ENCODE measurements around the gene TLE6.
"Not testable (repeated sequence)": the region's sequence is repeated elsewhere in the genome, so short reads cannot be mapped to it uniquely, and the experiment has no call there.

TLE6 gene

DNA sequence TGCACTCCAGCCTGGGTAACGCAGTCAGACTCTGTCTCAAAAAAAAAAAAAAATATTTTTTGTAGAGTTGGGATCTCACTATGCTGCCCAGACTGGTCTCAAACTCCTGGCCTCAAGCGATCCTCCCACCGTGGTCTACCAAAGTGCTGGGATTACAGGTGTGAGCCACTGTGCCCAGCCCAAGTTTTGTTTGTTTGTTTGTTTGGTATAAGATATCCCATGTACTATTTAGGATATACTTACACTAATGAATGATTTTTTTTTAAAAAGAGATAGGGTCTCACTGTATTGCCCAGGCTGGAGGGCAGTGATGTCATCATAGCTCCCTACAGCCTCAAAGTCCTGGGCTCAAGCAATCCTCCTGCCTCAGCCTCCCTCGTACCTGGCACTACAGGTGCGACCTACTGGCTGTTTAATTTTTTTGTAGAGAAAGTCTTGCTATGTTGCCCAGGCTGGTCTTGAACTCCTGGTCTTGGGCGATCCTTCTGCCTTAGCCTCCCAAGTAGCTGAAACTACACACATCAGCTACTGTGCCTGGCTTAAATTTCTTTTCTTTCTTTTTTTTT, 24.0 kb downstream of the TLE6 start:
- no peak for TF ChIP-seq GATA1 (IDR thresholded peaks at IDR 0.05; ENCODE audit: low read depth, low read length)
- no peak for DNase-seq

DNA sequence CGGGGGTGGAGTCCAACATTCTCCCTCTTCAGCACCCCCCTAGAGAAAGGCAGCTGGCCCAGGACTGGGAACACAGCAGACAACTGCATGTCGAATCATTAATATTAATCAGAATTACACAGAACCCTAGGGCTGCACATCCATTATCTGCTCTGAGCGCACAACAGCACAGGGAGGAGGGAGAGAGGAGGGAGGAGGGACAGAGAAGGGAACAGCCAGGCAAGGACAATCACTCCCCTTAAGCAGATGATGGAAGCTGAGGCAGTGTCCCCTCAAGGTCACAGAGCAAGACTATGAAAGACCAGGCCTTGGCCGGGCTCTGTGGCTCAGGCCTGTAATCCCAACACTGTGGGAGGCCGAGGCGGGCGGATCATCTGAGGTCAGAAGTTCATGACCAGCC, 25.7 kb downstream of the TLE6 start:
- DNase-seq: no peak
- TF ChIP-seq POLR2A (IDR thresholded peaks at IDR 0.05; ENCODE audit: low read length) (no peak), GATA1 (IDR thresholded peaks at IDR 0.05; ENCODE audit: low read depth, low read length) (no peak)

DNA sequence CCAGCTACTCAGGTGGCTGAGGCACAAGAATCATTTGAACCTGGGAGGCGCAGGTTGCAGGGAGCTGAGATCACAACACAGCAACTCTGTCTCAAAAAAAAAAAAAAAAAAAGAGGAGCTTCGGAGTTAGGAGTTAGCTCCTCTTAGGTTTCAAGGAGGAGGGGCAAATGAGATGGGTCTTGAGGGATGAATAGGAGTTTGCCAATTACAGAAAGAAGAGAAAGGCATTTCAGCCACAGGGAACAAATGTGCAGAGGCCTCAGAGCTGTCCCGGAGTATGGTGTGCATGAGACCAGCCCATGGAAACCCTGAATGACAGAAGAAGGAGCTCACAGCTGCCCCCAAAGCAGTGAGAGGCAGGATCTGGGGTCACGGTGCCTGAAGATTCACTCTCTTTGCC, 27.2 kb downstream of the TLE6 start:
- TF ChIP-seq GATA1 (IDR thresholded peaks at IDR 0.05; ENCODE audit: low read depth, low read length): no peak
- TF ChIP-seq POLR2A (IDR thresholded peaks at IDR 0.05; ENCODE audit: low read length): no peak
- no peak for DNase-seq

DNA sequence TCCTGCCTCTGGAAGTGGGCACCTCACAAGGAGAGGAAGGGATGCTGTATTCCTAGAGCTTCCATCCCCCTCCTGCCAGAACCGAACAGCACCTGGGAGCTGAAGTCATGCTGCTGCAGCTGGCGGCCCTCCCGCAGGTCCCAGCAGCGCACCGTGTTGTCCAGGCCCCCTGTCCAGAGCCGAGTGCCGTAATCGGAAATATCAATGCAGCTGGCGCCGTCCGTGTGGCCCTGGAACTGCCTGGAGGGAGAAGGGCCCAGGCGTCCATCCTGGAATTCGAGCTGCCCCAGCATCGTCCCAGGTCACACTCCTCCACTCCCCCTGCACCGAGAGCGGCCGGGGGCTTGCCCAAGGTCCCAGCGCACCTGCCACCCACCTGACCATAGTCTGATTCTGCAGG, 28.0 kb downstream of the TLE6 start:
- no peak for TF ChIP-seq POLR2A (IDR thresholded peaks at IDR 0.05; ENCODE audit: low read length)
- no peak for DNase-seq

DNA sequence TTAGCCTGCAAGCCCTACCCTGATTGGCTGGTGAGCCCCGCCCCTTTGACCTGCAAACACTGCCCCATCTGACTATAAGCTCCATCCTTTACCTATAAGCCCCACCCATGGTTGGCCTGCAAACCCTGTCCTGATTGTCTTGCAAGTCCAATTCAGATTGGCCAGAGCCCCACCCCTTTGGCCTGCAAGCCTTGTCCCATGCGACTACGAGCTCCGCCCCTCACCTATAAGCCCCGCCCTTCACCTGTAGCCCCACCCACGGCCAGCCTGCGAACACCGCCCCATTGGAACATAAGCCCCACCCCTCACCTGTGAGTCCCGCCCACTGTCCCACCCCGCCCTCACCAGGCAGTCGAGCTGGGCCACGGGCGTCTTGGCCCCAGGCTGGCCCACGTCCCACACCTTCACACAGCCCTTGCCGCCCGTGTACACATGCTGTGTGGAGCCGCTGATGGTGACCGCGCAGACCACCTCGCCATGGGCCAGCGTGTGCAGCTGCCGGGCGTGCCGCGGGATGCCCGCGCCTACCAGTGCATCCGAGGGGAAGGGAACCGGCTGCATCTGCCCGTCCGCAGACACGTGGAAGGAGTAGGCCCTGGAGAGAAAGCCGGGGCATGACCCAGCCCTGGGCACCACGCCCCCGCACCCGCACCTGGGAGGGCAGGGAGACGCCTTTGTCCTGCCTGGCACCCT, 28.9 kb downstream of the TLE6 start:
- TF ChIP-seq POLR2A (IDR thresholded peaks at IDR 0.05; ENCODE audit: low read length) (no peak), GATA1 (IDR thresholded peaks at IDR 0.05; ENCODE audit: low read depth, low read length) (no peak)
- no peak for DNase-seq

DNA sequence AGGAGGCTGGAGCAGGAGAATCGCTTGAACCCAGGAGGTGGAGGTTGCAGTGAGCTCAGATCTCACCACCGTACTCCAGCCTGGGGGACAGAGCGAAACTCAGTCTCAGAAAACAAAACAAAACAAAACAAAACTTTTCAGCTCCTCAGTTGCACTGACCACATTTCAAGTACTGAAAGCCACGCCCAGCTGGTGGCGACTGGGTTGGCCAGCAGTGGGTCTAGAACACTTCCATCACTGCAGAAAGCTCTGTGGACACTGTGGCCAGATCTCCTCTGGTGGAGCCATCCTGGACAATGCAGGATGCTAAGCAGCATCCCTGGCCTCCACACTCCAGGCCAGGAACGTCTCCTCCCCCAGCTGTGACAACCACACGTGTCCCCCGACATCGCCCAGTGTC, 30.6 kb downstream of the TLE6 start:
- no peak for TF ChIP-seq POLR2A (IDR thresholded peaks at IDR 0.05; ENCODE audit: low read length)
- no peak for TF ChIP-seq GATA1 (IDR thresholded peaks at IDR 0.05; ENCODE audit: low read depth, low read length)
- no peak for DNase-seq

DNA sequence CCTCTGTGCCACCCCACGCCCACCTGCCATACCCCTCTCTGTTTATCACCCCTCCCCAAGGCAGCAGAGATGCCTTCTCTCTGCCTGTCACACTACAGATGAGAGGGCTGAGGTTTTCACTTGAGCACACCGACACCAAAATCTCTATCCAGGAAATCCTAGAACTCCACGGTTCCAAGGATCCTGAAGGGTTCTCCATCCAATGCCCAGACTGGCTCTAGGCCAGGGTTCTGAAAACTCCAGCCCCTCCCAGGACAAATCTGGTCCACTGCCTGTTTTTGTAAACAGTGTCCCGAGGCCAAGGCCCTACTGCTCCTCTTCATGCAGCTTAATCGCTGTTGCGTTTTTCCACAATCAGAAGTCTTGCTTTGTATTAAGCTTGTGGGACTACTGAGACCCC, 31.6 kb downstream of the TLE6 start:
- no peak for DNase-seq

DNA sequence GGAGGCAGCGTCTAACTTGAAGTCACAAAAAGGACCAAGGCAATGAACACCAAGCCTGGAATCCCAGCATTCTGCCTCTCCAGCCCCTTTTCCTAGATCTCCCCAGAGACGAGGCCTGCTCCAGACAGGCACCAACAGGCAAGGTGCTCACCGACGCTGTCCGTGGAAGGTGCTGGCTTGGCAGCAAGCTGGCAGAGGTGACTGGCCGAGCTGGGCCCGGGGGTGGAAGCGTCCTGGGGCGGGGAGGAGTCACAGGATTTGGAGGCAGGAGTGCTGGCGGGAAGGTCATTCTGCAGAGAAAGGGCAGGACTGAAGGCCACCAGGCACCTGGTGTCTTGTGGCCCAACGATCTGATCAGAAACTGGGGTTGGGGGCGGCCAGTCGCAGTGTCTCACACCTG, 33.5 kb downstream of the TLE6 start:
- TF ChIP-seq GATA1 (IDR thresholded peaks at IDR 0.05; ENCODE audit: low read depth, low read length): no peak
- TF ChIP-seq POLR2A (IDR thresholded peaks at IDR 0.05; ENCODE audit: low read length): no peak
- no peak for DNase-seq

More for the DNA sequence above, 31.6 kb downstream of the TLE6 start:
- no peak for TF ChIP-seq GATA1 (IDR thresholded peaks at IDR 0.05; ENCODE audit: low read depth, low read length)
- TF ChIP-seq POLR2A (IDR thresholded peaks at IDR 0.05; ENCODE audit: low read length): no peak

DNA sequence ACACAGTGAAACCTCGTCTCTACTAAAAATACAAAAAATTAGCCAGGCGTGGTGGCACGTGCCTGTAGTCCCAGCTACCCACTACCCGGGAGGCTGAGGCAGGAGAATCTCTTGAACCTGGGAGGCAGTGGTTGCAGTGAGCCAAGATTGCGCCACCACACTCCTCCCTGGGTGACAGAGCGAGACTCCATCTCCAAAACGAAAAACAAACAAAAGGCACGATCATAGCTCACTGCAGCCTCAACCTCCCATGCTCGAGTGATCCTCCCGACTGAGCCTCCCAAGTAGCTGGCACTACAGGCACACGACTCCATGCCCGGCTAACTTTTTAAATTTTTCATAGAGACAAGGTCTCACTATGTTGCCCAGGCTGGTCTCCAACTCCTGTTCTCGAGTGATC, 34.7 kb downstream of the TLE6 start:
- DNase-seq: not testable (repeated sequence)

DNA sequence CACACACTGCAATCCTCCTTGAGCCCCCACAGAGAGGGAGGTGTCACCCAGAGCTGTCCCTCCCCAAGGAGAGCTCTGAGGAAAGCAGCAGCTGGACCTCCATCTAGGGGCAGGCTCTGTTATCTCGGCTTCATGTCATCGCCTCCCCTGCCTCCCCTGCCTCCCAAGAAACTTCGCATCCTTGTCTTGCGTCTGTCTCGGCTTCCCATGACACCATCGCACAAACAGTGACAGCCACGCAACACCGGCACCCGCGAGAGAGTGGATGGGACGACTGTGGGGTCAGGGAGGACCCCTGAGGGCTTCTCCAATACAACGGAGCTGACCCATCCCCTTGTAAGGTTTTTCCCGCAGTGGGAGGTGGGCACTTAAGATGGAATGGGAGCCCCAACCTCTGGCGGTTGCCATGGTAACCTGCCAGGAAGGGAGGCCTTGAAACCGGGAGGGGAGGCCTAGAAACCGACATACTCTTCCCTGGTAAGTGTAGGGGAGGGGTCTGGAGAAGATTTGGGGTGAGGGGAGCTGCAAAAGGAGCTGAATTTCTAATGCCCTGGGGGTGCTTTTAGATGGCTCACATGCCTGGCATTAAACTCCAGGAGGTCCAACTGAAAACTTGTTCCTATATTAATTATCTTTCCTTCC, 35.4 kb downstream of the TLE6 start:
- no peak for DNase-seq
- TF ChIP-seq GATA1 (IDR thresholded peaks at IDR 0.05; ENCODE audit: low read depth, low read length) (no peak), POLR2A (IDR thresholded peaks at IDR 0.05; ENCODE audit: low read length) (no peak)

DNA sequence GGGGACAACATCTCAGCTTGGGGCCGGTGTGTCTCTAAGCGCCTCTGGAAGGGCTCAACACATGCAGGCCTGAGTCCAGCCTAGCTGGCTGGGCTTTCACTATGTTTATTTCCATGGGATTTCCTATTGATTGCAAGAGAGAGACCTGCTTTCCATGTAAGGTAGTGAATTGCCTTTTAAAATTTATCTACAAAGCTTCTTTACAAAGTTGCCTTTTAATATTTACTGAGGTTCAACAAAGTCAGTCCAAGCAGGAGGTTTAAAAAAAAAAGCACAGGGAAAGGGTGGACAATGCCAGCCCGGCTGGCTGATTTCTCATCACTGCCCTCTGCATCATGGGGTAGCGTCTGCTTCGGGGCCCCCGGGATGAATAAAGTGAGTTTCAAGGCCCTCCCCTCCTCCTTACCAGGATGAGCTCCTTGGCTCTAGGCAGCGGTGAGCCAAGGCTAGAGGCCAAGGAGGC, 35.9 kb downstream of the TLE6 start:
- TF ChIP-seq POLR2A (IDR thresholded peaks at IDR 0.05; ENCODE audit: low read length) (no peak), GATA1 (IDR thresholded peaks at IDR 0.05; ENCODE audit: low read depth, low read length) (no peak)
- DNase-seq: no peak

DNA sequence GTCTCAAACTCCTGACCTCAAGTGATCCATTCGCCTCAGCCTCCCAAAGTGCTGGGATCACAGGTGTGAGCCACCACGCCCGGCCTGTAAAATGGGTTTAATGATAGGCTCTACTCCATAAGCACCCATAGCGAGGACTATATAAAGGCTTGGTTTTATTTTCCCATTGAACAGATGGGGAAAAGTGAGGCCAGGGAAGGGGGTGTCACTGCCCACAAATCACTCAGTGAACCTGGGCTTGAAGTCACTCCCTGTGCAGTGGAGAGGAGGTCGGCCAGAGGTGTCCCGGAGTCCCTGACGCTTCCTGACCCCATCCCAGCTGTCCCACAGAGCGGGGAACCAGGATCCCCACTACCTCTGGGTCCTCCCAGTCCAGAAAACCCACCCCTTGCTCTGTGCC, 36.8 kb downstream of the TLE6 start:
- DNase-seq: no peak
- TF ChIP-seq POLR2A (IDR thresholded peaks at IDR 0.05; ENCODE audit: low read length) (no peak), GATA1 (IDR thresholded peaks at IDR 0.05; ENCODE audit: low read depth, low read length) (no peak)

DNA sequence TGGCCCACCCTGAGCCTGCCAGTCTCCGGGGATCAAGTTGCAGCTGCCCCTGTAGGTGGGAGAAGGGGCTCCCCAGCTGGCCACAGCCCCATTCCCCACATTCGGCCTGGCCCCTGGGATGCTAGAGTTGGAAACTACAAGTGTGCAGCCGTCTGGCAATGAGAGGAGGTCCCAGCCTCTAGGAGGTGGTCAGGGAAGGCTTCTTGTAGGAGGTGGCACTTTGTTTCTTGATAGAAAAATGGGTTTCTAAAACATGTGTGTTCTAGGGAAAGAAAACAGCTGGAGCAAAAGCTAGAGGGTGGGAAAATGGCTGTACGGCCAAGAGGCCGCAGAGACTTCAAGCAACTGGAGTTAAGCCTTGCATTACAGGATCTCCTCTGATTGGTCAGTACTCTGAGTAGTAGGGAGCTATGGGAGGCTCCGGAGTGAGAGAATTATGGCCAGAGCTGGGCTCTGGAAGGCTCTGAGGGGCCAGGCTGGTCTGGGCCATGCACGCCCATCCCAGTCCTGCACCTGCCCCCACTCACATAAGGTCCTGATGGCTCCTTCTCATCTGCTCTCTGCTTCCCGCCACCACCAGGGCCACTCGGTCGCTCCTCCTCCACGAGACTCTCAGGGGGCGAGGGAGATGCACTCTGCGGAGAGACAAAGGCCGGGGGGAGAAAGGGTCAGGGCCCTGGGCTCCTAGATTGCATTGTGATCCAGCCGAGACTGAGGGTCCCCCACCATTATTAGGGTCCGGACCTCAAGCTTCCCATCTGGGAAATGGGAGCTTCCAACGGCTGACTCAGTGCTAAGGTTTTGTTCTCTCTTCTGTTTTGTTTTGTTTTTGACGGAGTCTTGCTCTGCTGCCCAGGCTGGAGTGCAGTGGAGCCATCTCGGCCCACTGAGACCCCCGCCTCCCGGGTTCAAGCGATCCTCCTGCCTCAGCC, 38.0 kb downstream of the TLE6 start:
- no peak for TF ChIP-seq GATA1 (IDR thresholded peaks at IDR 0.05; ENCODE audit: low read depth, low read length)
- no peak for TF ChIP-seq POLR2A (IDR thresholded peaks at IDR 0.05; ENCODE audit: low read length)
- DNase-seq: no peak

DNA sequence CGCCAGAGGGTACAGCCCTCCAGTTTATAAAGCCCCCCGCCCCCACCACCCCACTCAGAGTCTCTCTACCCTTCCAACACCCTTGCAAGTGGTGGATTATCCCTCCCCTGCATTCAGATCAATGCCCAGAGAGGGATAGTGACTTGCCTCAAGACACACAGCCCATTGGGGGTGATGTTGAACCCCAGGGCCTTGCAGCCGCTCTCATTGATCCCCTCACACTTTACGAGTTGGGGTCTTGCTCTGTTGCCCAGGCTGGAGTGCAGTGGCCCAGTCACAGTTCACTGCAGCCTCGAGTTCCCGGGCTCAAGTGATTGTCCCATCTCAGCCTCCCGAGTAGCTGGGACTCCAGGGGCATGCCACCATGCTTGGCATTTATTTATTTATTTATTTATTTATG, 40.6 kb downstream of the TLE6 start:
- TF ChIP-seq GATA1 (IDR thresholded peaks at IDR 0.05; ENCODE audit: low read depth, low read length) (no peak), POLR2A (IDR thresholded peaks at IDR 0.05; ENCODE audit: low read length) (no peak)
- DNase-seq: no peak

Measured in erythroblast (primary cell).